Measurements from ENCODE around the gene SH3GL2. TPM values are rescaled to one million over a fixed set of nuclear protein-coding genes. Genes with fewer than 3 reads are reported as not detected.

SH3GL2 gene
- total RNA-seq, 4 donors from 2014 or later: 3.6 to 6.8 (median 4.7) TPM

DNA sequence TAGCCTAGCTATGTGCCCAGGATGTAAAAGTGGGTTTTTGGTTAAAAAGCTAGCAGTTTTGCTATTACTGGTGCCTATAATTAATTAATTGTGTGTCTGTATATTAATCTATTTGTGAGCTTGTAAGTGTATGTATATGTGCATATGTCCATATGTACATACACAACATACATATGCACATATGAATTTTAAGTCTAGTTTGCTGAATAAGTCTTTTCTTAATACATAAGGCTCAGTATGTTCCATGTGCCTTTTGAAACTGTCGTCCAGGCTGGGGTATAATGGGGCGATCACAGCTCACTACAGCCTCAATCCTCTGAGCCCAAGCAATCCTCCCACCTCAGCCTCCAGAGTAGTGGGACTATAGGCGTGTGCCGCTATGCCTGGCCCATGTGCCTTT, 10.1 kb downstream of the SH3GL2 start:
- WGBS, 2 donors (ENCODE audit: low coverage in 1 of 2): 81 to 100% methylated on average over 4 of the region's 4 CpGs
- no peaks in the 10 kb centered on the region for H3K4me1 ChIP-seq

DNA sequence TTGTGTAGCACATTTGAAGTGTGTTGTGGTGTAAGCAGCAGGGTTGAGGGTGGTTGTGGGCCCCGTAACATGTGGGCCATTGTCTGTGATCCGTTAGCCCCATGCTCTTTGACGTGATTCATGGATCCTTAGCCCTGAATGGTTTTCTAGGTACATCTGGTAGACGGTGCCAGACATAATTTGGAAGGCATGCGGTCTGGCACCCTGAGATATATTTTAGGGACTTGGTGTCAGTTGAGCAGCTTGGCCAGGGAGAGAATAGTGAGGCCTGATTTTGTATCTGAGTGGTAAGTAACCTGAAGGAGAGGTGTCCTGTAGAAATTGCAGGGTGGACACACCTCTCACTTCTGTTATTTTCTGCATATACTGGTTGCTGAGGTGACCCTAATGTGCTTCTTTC, 10.9 kb downstream of the SH3GL2 start:
- no peak overlapping the region for H3K4me3 ChIP-seq
- H3K9me3 ChIP-seq: no peaks in the 10 kb centered on the region
- no peaks in the 10 kb centered on the region for H3K4me1 ChIP-seq
- TF ChIP-seq EP300 (IDR thresholded peaks at IDR 0.05) (no peak), POLR2A (IDR thresholded peaks at IDR 0.05) (no peak)
- H3K27ac ChIP-seq: no peak overlapping the region
- no peak for ATAC-seq
- WGBS, 2 donors (ENCODE audit: low coverage in 1 of 2): 87 to 96% methylated on average over 5 of the region's 5 CpGs
- no peaks in the 10 kb centered on the region for H3K36me3 ChIP-seq
- no peaks in the 10 kb centered on the region for H3K27me3 ChIP-seq

More for the DNA sequence above, 10.1 kb downstream of the SH3GL2 start:
- TF ChIP-seq EP300 (IDR thresholded peaks at IDR 0.05) (no peak), POLR2A (IDR thresholded peaks at IDR 0.05) (no peak), POLR2AphosphoS5 (IDR thresholded peaks at IDR 0.05) (no peak)
- TF ChIP-seq, protein P1, sequence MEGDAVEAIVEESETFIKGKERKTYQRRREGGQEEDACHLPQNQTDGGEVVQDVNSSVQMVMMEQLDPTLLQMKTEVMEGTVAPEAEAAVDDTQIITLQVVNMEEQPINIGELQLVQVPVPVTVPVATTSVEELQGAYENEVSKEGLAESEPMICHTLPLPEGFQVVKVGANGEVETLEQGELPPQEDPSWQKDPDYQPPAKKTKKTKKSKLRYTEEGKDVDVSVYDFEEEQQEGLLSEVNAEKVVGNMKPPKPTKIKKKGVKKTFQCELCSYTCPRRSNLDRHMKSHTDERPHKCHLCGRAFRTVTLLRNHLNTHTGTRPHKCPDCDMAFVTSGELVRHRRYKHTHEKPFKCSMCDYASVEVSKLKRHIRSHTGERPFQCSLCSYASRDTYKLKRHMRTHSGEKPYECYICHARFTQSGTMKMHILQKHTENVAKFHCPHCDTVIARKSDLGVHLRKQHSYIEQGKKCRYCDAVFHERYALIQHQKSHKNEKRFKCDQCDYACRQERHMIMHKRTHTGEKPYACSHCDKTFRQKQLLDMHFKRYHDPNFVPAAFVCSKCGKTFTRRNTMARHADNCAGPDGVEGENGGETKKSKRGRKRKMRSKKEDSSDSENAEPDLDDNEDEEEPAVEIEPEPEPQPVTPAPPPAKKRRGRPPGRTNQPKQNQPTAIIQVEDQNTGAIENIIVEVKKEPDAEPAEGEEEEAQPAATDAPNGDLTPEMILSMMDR (IDR thresholded peaks at IDR 0.05): no peak
- no peaks in the 10 kb centered on the region for H3K36me3 ChIP-seq
- no peaks in the 10 kb centered on the region for H3K9me3 ChIP-seq
- H3K27me3 ChIP-seq: no peaks in the 10 kb centered on the region
- H3K27ac ChIP-seq: no peak overlapping the region
- no peak for ATAC-seq
- no peak overlapping the region for H3K4me3 ChIP-seq

DNA sequence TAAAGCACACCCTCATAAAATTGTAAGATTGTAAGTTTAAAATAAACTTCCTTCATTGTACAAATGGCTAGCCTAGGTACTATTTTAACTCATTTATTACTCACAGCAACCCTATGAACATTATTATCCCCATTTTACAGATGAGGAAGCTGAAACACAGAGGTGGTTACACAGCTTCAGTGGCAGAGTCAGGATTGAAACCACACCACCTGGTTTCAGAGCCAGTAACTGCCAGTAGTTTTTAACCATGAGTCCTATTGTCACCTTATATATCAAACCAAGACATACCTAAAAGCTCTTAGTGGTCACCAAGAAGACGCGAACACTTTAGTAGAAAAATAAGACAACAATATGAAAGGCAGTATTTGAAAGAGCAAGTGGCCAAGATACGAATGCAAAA, 16.1 kb downstream of the SH3GL2 start:
- WGBS, 2 donors (ENCODE audit: low coverage in 1 of 2): 86 to 94% methylated on average over 2 to 3 of the region's 3 CpGs
- no peaks in the 10 kb centered on the region for H3K36me3 ChIP-seq

GRCh38 chr9:17597977-17598376, 19.1 kb downstream of the SH3GL2 start:
- no peaks in the 10 kb centered on the region for H3K9me3 ChIP-seq
- no peak for TF ChIP-seq POLR2AphosphoS5 (IDR thresholded peaks at IDR 0.05)
- TF ChIP-seq, protein P1 (IDR thresholded peaks at IDR 0.05): no peak
- TF ChIP-seq EP300 (IDR thresholded peaks at IDR 0.05): no peak
- no peak for TF ChIP-seq POLR2A (IDR thresholded peaks at IDR 0.05)
- H3K4me1 ChIP-seq: peaks cover 0 to 11% (median 0%) of the 10 kb centered on the region in 3 donors
- H3K36me3 ChIP-seq: no peaks in the 10 kb centered on the region
- no peak overlapping the region for H3K4me3 ChIP-seq
- H3K27me3 ChIP-seq: no peaks in the 10 kb centered on the region
- no peak for ATAC-seq
- WGBS, 2 donors (ENCODE audit: low coverage in 1 of 2): 86 to 90% methylated on average over 2 to 3 of the region's 3 CpGs
- H3K27ac ChIP-seq: no peak overlapping the region

More for the DNA sequence above, 16.1 kb downstream of the SH3GL2 start:
- H3K4me1 ChIP-seq: no peaks in the 10 kb centered on the region
- no peaks in the 10 kb centered on the region for H3K9me3 ChIP-seq
- TF ChIP-seq EP300 (IDR thresholded peaks at IDR 0.05): no peak
- TF ChIP-seq POLR2A (IDR thresholded peaks at IDR 0.05): no peak
- no peak for TF ChIP-seq POLR2AphosphoS5 (IDR thresholded peaks at IDR 0.05)
- TF ChIP-seq, protein P1 (IDR thresholded peaks at IDR 0.05): no peak
- no peak overlapping the region for H3K27ac ChIP-seq
- no peak overlapping the region for H3K4me3 ChIP-seq
- H3K27me3 ChIP-seq: no peaks in the 10 kb centered on the region
- ATAC-seq: no peak

DNA sequence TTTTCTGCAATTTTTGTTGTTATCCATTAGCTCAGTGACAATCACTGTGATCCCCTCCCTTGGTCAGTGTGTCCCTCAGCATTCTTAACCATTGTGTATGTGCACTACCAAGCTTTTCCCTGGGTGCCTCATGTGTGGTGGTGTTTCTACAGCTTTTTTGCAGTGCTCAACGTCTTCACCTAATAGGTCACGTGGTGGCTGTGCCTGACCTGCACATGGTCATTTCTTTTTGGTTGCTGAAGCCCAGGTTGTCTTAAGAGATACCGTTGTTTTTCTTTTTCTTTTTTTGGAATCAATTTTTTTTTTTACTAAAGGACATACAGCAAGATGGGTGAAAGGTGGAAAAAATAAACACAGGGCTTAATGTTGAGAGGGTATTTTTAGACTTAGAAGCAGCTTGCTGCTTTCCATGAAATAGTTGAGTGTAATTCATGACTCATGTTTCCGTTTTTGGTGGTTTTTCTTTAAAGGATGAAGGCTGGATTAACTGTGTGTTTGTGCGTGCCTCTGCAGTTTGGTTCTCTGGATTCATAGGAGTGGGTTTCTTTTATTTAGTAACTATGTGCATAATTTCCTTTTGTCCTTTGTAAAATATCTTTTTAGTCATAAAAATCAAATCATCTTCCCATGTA, 22.2 kb downstream of the SH3GL2 start:
- Histone ChIP-seq H3K36me3 (no peaks in the 10 kb centered on the region), H3K4me3 (no peak overlapping the region), H3K27ac (no peak overlapping the region), H3K9me3 (no peaks in the 10 kb centered on the region), H3K27me3 (no peaks in the 10 kb centered on the region), H3K4me1 (peaks cover 0 to 11% (median 0%) of the 10 kb centered on the region in 3 donors)
- TF ChIP-seq EP300 (IDR thresholded peaks at IDR 0.05): no peak
- no peak for TF ChIP-seq POLR2A (IDR thresholded peaks at IDR 0.05)
- peak; percentile 52 for TF ChIP-seq POLR2AphosphoS5 (IDR thresholded peaks at IDR 0.05)
- TF ChIP-seq, protein P1 (IDR thresholded peaks at IDR 0.05): no peak
- WGBS, 2 donors (ENCODE audit: low coverage in 1 of 2): 22 to 31% methylated on average over 3 to 5 of the region's 5 CpGs
- no peak for ATAC-seq
